ENCODE data around the gene TRERF1. TPM values are rescaled to one million over a fixed set of nuclear protein-coding genes. Genes with fewer than 3 reads are reported as not detected.
A peak's percentile ranks its signal among the peaks of the same experiment; 100 is the strongest.

TRERF1 gene
- total RNA-seq, 1 donor from 2014 or later: 12.8 TPM

- H3K4me1 Mint-ChIP-seq (ENCODE audit: low read depth, unreplicated experiment): peaks cover 21% of the 10 kb centered on the region
- H3K27ac Mint-ChIP-seq (ENCODE audit: unreplicated experiment): no peak overlapping the region
- H3K9me3 Mint-ChIP-seq (ENCODE audit: unreplicated experiment): peaks cover 13% of the 10 kb centered on the region
- TF ChIP-seq CTCF (IDR thresholded peaks at IDR 0.05; ENCODE audit: partially characterized antibody, unreplicated experiment): no peak
- no peak for DNase-seq
- H3K4me3 Mint-ChIP-seq (ENCODE audit: unreplicated experiment): no peak overlapping the region
- peaks cover 5% of the 10 kb centered on the region for H3K36me3 Mint-ChIP-seq (ENCODE audit: unreplicated experiment)
- H3K27me3 Mint-ChIP-seq (ENCODE audit: unreplicated experiment): peaks cover 3% of the 10 kb centered on the region
Measured at GRCh38 chr6:42400061-42400760, 51.5 kb downstream of the TRERF1 start.

DNA sequence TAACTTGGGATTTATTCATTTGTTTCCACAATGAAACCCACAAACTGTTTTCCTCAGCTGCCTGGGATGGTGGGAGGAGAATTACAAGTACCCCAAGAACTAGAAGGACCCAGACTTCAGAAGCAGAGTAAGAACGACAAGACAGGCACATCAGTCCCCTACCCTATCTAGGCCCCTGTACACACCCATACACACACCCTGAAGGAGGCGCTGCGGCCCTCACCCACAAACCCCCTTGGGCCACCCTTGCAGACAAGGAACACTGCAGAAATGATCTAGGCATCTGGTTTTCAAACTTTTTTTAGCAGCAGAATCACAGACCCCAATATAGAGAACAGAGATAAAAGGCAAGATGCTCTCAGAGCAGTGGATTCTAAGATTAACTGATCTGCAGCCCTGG, 55.0 kb downstream of the TRERF1 start:
- Mint-ChIP-seq H3K4me1 (ENCODE audit: low read depth, unreplicated experiment) (peaks cover 44% of the 10 kb centered on the region), H3K4me3 (ENCODE audit: unreplicated experiment) (no peak overlapping the region), H3K9me3 (ENCODE audit: unreplicated experiment) (peaks cover 7% of the 10 kb centered on the region), H3K36me3 (ENCODE audit: unreplicated experiment) (peaks cover 4% of the 10 kb centered on the region), H3K27ac (ENCODE audit: unreplicated experiment) (no peak overlapping the region), H3K27me3 (ENCODE audit: unreplicated experiment) (peaks cover 5% of the 10 kb centered on the region)
- no peak for TF ChIP-seq CTCF (IDR thresholded peaks at IDR 0.05; ENCODE audit: partially characterized antibody, unreplicated experiment)
- no peak for DNase-seq

DNA sequence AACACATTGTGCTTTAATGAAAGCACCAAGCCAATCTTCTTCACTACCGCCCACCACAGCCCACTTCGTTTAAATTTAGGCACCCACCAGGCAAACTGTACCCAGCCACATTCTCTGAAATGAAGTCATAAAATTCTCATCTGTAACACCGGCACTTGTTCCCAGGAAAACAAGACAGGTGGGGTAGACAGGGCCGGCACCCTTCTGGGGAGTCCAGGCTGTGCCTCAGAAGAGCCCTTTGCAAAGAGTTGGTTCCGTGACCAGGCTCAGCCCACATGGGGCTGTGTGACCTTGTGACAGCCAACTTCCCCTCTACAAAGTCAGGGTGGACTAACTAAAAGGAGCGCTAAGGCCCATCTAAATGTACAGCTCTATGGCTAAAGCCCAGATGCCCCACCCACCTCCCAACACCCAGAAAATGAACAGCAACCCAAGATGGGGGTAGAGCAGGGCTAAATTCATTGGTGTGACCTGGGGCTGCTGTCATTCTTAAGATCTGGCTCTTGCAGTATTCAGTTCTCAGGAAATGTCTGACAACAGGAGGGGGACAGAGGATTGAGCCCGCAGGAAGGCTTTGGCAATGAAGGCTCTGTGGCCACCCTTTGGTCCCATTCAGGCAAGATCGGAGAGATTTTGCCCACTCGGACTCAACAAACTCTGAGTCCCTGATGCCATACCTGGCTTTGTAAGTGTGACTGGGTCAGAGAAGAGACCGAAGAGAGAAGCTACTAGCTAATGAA, 56.7 kb downstream of the TRERF1 start:
- Mint-ChIP-seq H3K36me3 (ENCODE audit: unreplicated experiment) (no peaks in the 10 kb centered on the region), H3K27ac (ENCODE audit: unreplicated experiment) (peak overlapping the region; percentile 65), H3K4me1 (ENCODE audit: low read depth, unreplicated experiment) (peaks cover 46% of the 10 kb centered on the region), H3K27me3 (ENCODE audit: unreplicated experiment) (peaks cover 4% of the 10 kb centered on the region), H3K9me3 (ENCODE audit: unreplicated experiment) (peaks cover 1% of the 10 kb centered on the region), H3K4me3 (ENCODE audit: unreplicated experiment) (no peak overlapping the region)
- no peak for TF ChIP-seq CTCF (IDR thresholded peaks at IDR 0.05; ENCODE audit: partially characterized antibody, unreplicated experiment)
- no peak for DNase-seq

DNA sequence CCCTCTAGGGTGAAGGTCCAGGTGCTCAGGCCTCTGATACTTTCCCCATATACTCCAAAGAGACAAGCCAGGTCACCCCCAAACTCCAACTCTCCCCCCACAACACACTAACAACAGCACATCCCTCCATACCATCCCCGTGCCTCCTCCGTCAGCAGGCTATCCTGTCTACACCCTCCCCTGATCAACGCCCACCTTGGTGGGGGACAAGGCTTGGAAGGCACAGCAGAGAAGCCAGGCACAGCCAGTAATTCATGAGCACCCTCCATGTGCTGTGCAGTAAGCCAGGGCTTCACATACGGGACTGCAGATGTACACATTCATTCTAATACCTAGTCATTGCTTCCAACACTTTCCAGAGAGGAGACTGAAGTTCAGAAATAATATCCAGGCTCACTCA, 57.6 kb downstream of the TRERF1 start:
- peaks cover 2% of the 10 kb centered on the region for H3K27me3 Mint-ChIP-seq (ENCODE audit: unreplicated experiment)
- H3K27ac Mint-ChIP-seq (ENCODE audit: unreplicated experiment): peak overlapping the region; percentile 78
- H3K4me3 Mint-ChIP-seq (ENCODE audit: unreplicated experiment): peak overlapping the region; percentile 53
- peaks cover 46% of the 10 kb centered on the region for H3K4me1 Mint-ChIP-seq (ENCODE audit: low read depth, unreplicated experiment)
- no peak for DNase-seq
- no peaks in the 10 kb centered on the region for H3K36me3 Mint-ChIP-seq (ENCODE audit: unreplicated experiment)
- no peaks in the 10 kb centered on the region for H3K9me3 Mint-ChIP-seq (ENCODE audit: unreplicated experiment)
- no peak for TF ChIP-seq CTCF (IDR thresholded peaks at IDR 0.05; ENCODE audit: partially characterized antibody, unreplicated experiment)

DNA sequence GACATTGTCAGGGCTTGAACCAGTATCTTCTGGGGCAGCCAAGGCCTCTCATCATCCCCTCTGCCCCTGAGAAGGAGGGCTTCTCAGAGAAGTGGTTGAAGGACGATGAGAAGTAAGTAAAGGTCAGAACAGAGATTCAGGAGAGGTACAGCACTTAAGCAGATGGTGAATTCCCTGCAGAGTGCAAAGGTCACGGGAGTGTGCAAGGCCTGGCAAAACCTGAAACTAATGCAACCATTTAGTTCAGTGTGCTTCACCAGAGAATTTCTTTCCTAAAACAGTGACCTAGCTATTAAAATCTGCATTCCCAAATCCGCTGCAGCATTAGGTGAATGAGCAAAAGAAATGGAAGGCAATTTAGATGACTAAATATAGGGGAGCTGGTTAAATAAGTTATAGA, 58.4 kb downstream of the TRERF1 start:
- Mint-ChIP-seq H3K9me3 (ENCODE audit: unreplicated experiment) (no peaks in the 10 kb centered on the region), H3K36me3 (ENCODE audit: unreplicated experiment) (no peaks in the 10 kb centered on the region), H3K4me1 (ENCODE audit: low read depth, unreplicated experiment) (peaks cover 41% of the 10 kb centered on the region), H3K27ac (ENCODE audit: unreplicated experiment) (peak overlapping the region; percentile 91), H3K27me3 (ENCODE audit: unreplicated experiment) (peaks cover 2% of the 10 kb centered on the region), H3K4me3 (ENCODE audit: unreplicated experiment) (peak overlapping the region; percentile 39)
- no peak for TF ChIP-seq CTCF (IDR thresholded peaks at IDR 0.05; ENCODE audit: partially characterized antibody, unreplicated experiment)
- peak; percentile 28 for DNase-seq
